HG03442 (cell line): Measurements from ENCODE around the gene TRNP1.
"Not testable (repeated sequence)": the region's sequence is repeated elsewhere in the genome, so short reads cannot be mapped to it uniquely, and the experiment has no call there.

Experiments used
- ATAC-seq: cut with Tn5 transposase; IDR thresholded peaks from one replicate; pipeline ENCODE4 v1.9.1; 2021; ENCODE audit warnings: mild to moderate bottlenecking, moderate library complexity; ENCODE audit not compliant: unreplicated experiment

Gene TRNP1

GRCh38 chr1:26993237-26994019 is at the start of gene TRNP1:
Gene TRNP1 (plus strand): TSS chr1:26993692. CDS start chr1:26993787, 95 bp downstream.
- no peak for ATAC-seq

GRCh38 chr1:26945138-26945537 is 48.4 kb upstream of the TRNP1 start:
- ATAC-seq = no peak

GRCh38 chr1:26945728-26946127 is 47.8 kb upstream of the TRNP1 start:
- no peak for ATAC-seq

GRCh38 chr1:26946270-26946669 is 47.2 kb upstream of the TRNP1 start:
- no peak for ATAC-seq

- ATAC-seq = not testable (repeated sequence)
Observed at GRCh38 chr1:26948725-26949057, 44.8 kb upstream of the TRNP1 start.

- ATAC-seq = no peak
Observed at GRCh38 chr1:26949266-26949925, 44.1 kb upstream of the TRNP1 start.

GRCh38 chr1:26949926-26950319 is 43.6 kb upstream of the TRNP1 start:
- no peak for ATAC-seq

GRCh38 chr1:26950602-26951001 is 42.9 kb upstream of the TRNP1 start:
- ATAC-seq = no peak

- ATAC-seq = no peak
Observed at GRCh38 chr1:26951216-26951615, 42.3 kb upstream of the TRNP1 start.

GRCh38 chr1:26951821-26952497 is 41.5 kb upstream of the TRNP1 start:
- no peak for ATAC-seq

GRCh38 chr1:26953374-26953773 is 40.1 kb upstream of the TRNP1 start:
- no peak for ATAC-seq

GRCh38 chr1:26956321-26956720 is 37.2 kb upstream of the TRNP1 start:
- ATAC-seq = no peak

- ATAC-seq = no peak
Observed at GRCh38 chr1:26957306-26957705, 36.2 kb upstream of the TRNP1 start.

- no peak for ATAC-seq
Observed at GRCh38 chr1:26959270-26959669, 34.2 kb upstream of the TRNP1 start.

GRCh38 chr1:26959722-26960624 is 33.5 kb upstream of the TRNP1 start, which contains the start of gene KDF1:
Gene KDF1 (minus strand): TSS chr1:26960468. CDS start chr1:26952380, 8,088 bp downstream.
- no peak for ATAC-seq

GRCh38 chr1:26960625-26960966 is 32.9 kb upstream of the TRNP1 start:
- no peak for ATAC-seq

- no peak for ATAC-seq
Observed at GRCh38 chr1:26961826-26962225, 31.7 kb upstream of the TRNP1 start.

- no peak for ATAC-seq
Observed at GRCh38 chr1:26965213-26965612, 28.3 kb upstream of the TRNP1 start.

GRCh38 chr1:26965628-26966027 is 27.9 kb upstream of the TRNP1 start:
- ATAC-seq = no peak

- ATAC-seq = no peak
Observed at GRCh38 chr1:26970810-26971209, 22.7 kb upstream of the TRNP1 start.

GRCh38 chr1:26971590-26971989 is 21.9 kb upstream of the TRNP1 start:
- ATAC-seq = no peak
